C4-2B (cell line): Measurements from ENCODE around the gene ROPN1.

Source experiments
- CTCF ChIP-seq: fragments of 450-650 bp; conservative IDR thresholded peaks from 2 replicates; pipeline ENCODE4 v1.5.1; 2017; ENCODE audit warnings: mild to moderate bottlenecking
- ZFX ChIP-seq: fragments of 450-650 bp; IDR thresholded peaks from 2 replicates; pipeline ENCODE4 v1.6.1; 2017

- no peak for TF ChIP-seq CTCF
- no peak for TF ChIP-seq ZFX
Measured at GRCh38 chr3:123941542-123941941, 50.4 kb downstream of the ROPN1 start.
